Lung (tissue), 16 donors: ENCODE results near the gene DUS2. TPM values are rescaled to one million over a fixed set of nuclear protein-coding genes. Genes with fewer than 3 reads are reported as not detected.

Experiments used
- ATAC-seq: fragments of 200-7000 bp; cut with Tn5 transposase; one replicate; pipeline ENCODE4 v1.9.1; 2020; ENCODE audit warnings: moderate number of reproducible peaks; ENCODE audit not compliant: insufficient read depth, low FRiP score
- DNase-seq, 3 donors: peaks; one replicate each; pipeline ENCODE4 v3.0.0-alpha.2; 2013 to 2017
- H3K27ac ChIP-seq, 2 donors: one replicate each; pipeline ENCODE4 v1.5.1; 2013; ENCODE audit warnings: mild to moderate bottlenecking in 2 of 2, moderate library complexity in 2 of 2, control low read depth in 1 of 2, inconsistent platforms in 1 of 2, low read depth in 1 of 2, low read length in 1 of 2
- H3K27me3 ChIP-seq, 3 donors: one replicate each; pipeline ENCODE4 v1.5.1; 2013; ENCODE audit warnings: low read length in 2 of 3; ENCODE audit not compliant: control insufficient read depth in 3 of 3, insufficient read depth in 3 of 3
- H3K36me3 ChIP-seq, 4 donors: one replicate each; pipeline ENCODE4 v1.5.1; 2013; ENCODE audit warnings: low read length in 4 of 4, mild to moderate bottlenecking in 1 of 4, moderate library complexity in 1 of 4; ENCODE audit not compliant: control insufficient read depth in 4 of 4, insufficient read depth in 4 of 4
- H3K4me1 ChIP-seq, 5 donors: one replicate each; pipeline ENCODE4 v1.5.1; 2013; ENCODE audit warnings: low read length in 5 of 5, mild to moderate bottlenecking in 2 of 5, moderate library complexity in 1 of 5; ENCODE audit not compliant: control insufficient read depth in 5 of 5, insufficient read depth in 5 of 5
- H3K4me3 ChIP-seq: one replicate; pipeline ENCODE4 v1.5.1; 2013; ENCODE audit warnings: mild to moderate bottlenecking, control low read depth, moderate library complexity
- H3K9ac ChIP-seq, 2 donors: one replicate each; pipeline ENCODE4 v1.5.1; 2013; ENCODE audit warnings: low read length in 2 of 2, control low read depth in 1 of 2; ENCODE audit not compliant: insufficient read depth in 1 of 2
- H3K9me3 ChIP-seq, 4 donors: one replicate each; pipeline ENCODE4 v1.5.1; 2013; ENCODE audit warnings: low read length in 3 of 4, mild to moderate bottlenecking in 1 of 4, moderate library complexity in 1 of 4; ENCODE audit not compliant: control insufficient read depth in 4 of 4, insufficient read depth in 3 of 4
- CTCF ChIP-seq: IDR thresholded peaks from 2 replicates; pipeline ENCODE4 v1.5.1; 2012; ENCODE audit warnings: mild to moderate bottlenecking; ENCODE audit errors: control extremely low read depth, extremely low read depth
- WGBS, 2 donors: extraction: QIAGEN DNeasy Blood & Tissue Kit; methylation state at CpG; one replicate each; pipeline ENCODE4 v1.1.7; 2013; 5-methylcytosine and 5-hydroxymethylcytosine counted together
- long read RNA-seq, 5 donors: transcript quantifications; one replicate each; lab custom pipeline, GENCODE V29; 2026
- polyA plus RNA-seq, 2 donors: library from polyadenylated mRNA; stranded (reverse); fragments of 200-250 nt; gene quantifications; one replicate each; pipeline ENCODE4 v1.2.1, GENCODE V29; 2013
- total RNA-seq, 2 donors: library from RNA; depleted of rRNA in 1 of 2; stranded (reverse); fragments of >200 nt in 1 of 2; gene quantifications; one replicate each; pipeline ENCODE4 v1.2.1, GENCODE V29; 2014 to 2021
- donor health status: control.
- donor health status: control.
- donor health status: Bipolar disorder and iron deficiency.
- donor health status: healthy.
- donor health status: DM: yes; HTN: yes; CAD: no.

The DUS2 gene
- 10 to 100 TPM; 14.2 to 17.1 TPM for total RNA-seq
- polyA plus RNA-seq: 10 to 100 TPM in 1 of 2 donors, 1 to 10 TPM in 1; 8.1 to 13.2 TPM
- long read RNA-seq, donor 1, partial matches to known transcripts: 0 of 2 reads
- long read RNA-seq, donor 1, other reads (novel, unspliced or antisense): 0 of 2 reads
- long read RNA-seq, donor 2, partial matches to known transcripts: 0 of 1 reads
- long read RNA-seq, donor 2, other reads (novel, unspliced or antisense): 0 of 1 reads
- long read RNA-seq, donor 3, partial matches to known transcripts: 0 of 3 reads
- long read RNA-seq, donor 3, other reads (novel, unspliced or antisense): 0 of 3 reads
- long read RNA-seq, donor 4: 0 reads
- long read RNA-seq, donor 5, partial matches to known transcripts: 0 of 3 reads
- long read RNA-seq, donor 5, other reads (novel, unspliced or antisense): 0 of 3 reads

GRCh38 chr16:68022728-68023537 lies at the start of gene DUS2, which contains the start of gene DDX28:
DUS2 (plus strand) TSS chr16:68023284; CDS start chr16:68038024, 14,740 bp downstream.
DDX28 (minus strand) TSS chr16:68023232; CDS start chr16:68023202, 30 bp downstream.
- peak; percentile 1 for TF ChIP-seq CTCF
- Histone ChIP-seq H3K4me3 (peak within 1 kb of the TSS; percentile 98), H3K36me3 (peaks cover 0 to 16% (median 7%) of the 10 kb centered on the region in 4 donors), H3K9me3 (no peaks in the 10 kb centered on the region), H3K27me3 (no peaks in the 10 kb centered on the region), H3K9ac (peak within 1 kb of the TSS; percentile 80 to 87), H3K4me1 (peaks cover 7 to 16% (median 9%) of the 10 kb centered on the region in 5 donors), H3K27ac (peak within 1 kb of the TSS; percentile 73 to 74)
- ATAC-seq: peak; percentile 99
- DNase-seq: peak; percentile 93 to 97 (median 94)
- 0% methylated on average over 70 to 84 of the region's 84 CpGs for WGBS, 2 donors

GRCh38 chr16:67975321-67976105 lies 47.6 kb upstream of the DUS2 start:
- Histone ChIP-seq H3K27ac (no peak overlapping the region), H3K4me3 (no peak overlapping the region), H3K4me1 (no peaks in the 10 kb centered on the region), H3K27me3 (no peaks in the 10 kb centered on the region), H3K36me3 (no peaks in the 10 kb centered on the region), H3K9ac (no peak overlapping the region), H3K9me3 (no peaks in the 10 kb centered on the region)
- 71 to 84% methylated on average over 14 of the region's 14 CpGs for WGBS, 2 donors
- ATAC-seq: no peak
- DNase-seq: no peak
- TF ChIP-seq CTCF: no peak

- TF ChIP-seq CTCF: no peak
- Histone ChIP-seq H3K9ac (no peak overlapping the region), H3K36me3 (no peaks in the 10 kb centered on the region), H3K27ac (no peak overlapping the region), H3K4me1 (no peaks in the 10 kb centered on the region), H3K9me3 (no peaks in the 10 kb centered on the region), H3K4me3 (no peak overlapping the region), H3K27me3 (no peaks in the 10 kb centered on the region)
- 96 to 98% methylated on average over 2 of the region's 2 CpGs for WGBS, 2 donors
- no peak for DNase-seq
- no peak for ATAC-seq
Measured at GRCh38 chr16:67976205-67976604, 46.9 kb upstream of the DUS2 start.
